Right cardiac atrium (tissue), 5 donors: Measurements from ENCODE around the gene COL7A1. TPM values are rescaled to one million over a fixed set of nuclear protein-coding genes. Genes with fewer than 3 reads are reported as not detected.
A peak's percentile ranks its signal among the peaks of the same experiment; 100 is the strongest.

Source experiments
- ATAC-seq, 2 donors: fragments of 200-7000 bp; cut with Tn5 transposase; one replicate each; pipeline versions ENCODE4 v1.8.0 to v1.9.1; 2020; ENCODE audit warnings: moderate library complexity in 2 of 2, mild to moderate bottlenecking in 1 of 2
- DNase-seq, 3 donors: peaks; one replicate each; pipeline ENCODE4 v3.0.0-alpha.2; 2020
- H3K27ac ChIP-seq: one replicate; pipeline ENCODE4 v1.5.1; 2013; ENCODE audit warnings: mild to moderate bottlenecking, low read length, control low read depth, moderate library complexity
- H3K27me3 ChIP-seq: one replicate; pipeline ENCODE4 v1.6.1; 2013; ENCODE audit not compliant: control insufficient read depth, insufficient read depth
- H3K4me1 ChIP-seq: one replicate; pipeline ENCODE4 v1.6.1; 2013; ENCODE audit warnings: low read length; ENCODE audit not compliant: control insufficient read depth, insufficient read depth
- H3K4me3 ChIP-seq: one replicate; pipeline ENCODE4 v1.5.1; 2013; ENCODE audit warnings: low read length, control low read depth
- H3K9me3 ChIP-seq: one replicate; pipeline ENCODE4 v1.6.1; 2013; ENCODE audit warnings: low read length; ENCODE audit not compliant: control insufficient read depth
- WGBS: extraction: QIAGEN DNeasy Blood & Tissue Kit; methylation state at CpG from one replicate; pipeline ENCODE4 v1.1.7; 2013; 5-methylcytosine and 5-hydroxymethylcytosine counted together
- intact Hi-C, 4 donors: fragments of 100-400 bp; cut with DNase I; formaldehyde crosslinking; loops; one replicate each; pipeline versions ENCODE4 v1.11.0 to v1.14.0; 2022 to 2023
- polyA plus RNA-seq: library from polyadenylated mRNA; stranded (reverse); fragments of 200-250 nt; gene quantifications from one replicate; pipeline ENCODE4 v1.2.3, GENCODE V29; 2013
- total RNA-seq, 4 donors: library from RNA; stranded (reverse); fragmentation: NEBNext Ultra II Directional; extraction: Animal tissue kit (Norgen Biotek cat#: 25700); gene quantifications; one replicate each; pipeline ENCODE4 v1.2.1, GENCODE V29; 2021
- donor health status: healthy with polysubstance abuse.
- donor health status: DM: no; HTN: yes; CAD: no.
- donor health status: DM: no; HTN: no; CAD: no.
- donor health status: DM: no; HTN: yes; CAD: no; lungs with severe emphysema.
- donor health status: DM: yes; HTN: yes; CAD: no.

The COL7A1 gene
- total and polyA plus RNA-seq, 5 donors = 4.8 to 20.4 (median 9.0) TPM

GRCh38 chr3:48617559-48617958, 22.4 kb upstream of the COL7A1 start:
- H3K27ac ChIP-seq = no peak overlapping the region
- intact Hi-C loops = no loop called here
- DNase-seq (peak in 1 of 3 donors; percentile 4), ATAC-seq (no peak)
- peaks cover 2% of the 10 kb centered on the region for H3K9me3 ChIP-seq
- H3K27me3 ChIP-seq = no peaks in the 10 kb centered on the region
- no peak overlapping the region for H3K4me3 ChIP-seq
- 97% methylated on average over 4 of the region's 4 CpGs for WGBS
- no peaks in the 10 kb centered on the region for H3K4me1 ChIP-seq

GRCh38 chr3:48614044-48614443, 18.9 kb upstream of the COL7A1 start:
- intact Hi-C loops = no loop called here
- Histone ChIP-seq H3K9me3 (peaks cover 2% of the 10 kb centered on the region), H3K4me3 (no peak overlapping the region), H3K4me1 (no peaks in the 10 kb centered on the region), H3K27ac (no peak overlapping the region), H3K27me3 (no peaks in the 10 kb centered on the region)
- no peak for DNase-seq
- 63% methylated on average over 3 of the region's 3 CpGs for WGBS
- no peak for ATAC-seq

- Histone ChIP-seq H3K27ac (no peak overlapping the region), H3K4me1 (peaks cover 2% of the 10 kb centered on the region), H3K27me3 (no peaks in the 10 kb centered on the region), H3K9me3 (peaks cover under 1% of the 10 kb centered on the region), H3K4me3 (no peak overlapping the region)
- intact Hi-C loops = no loop called here
- DNase-seq (no peak), ATAC-seq (no peak)
- WGBS = 46% methylated on average over 1 of the region's 1 CpG
Observed at GRCh38 chr3:48612309-48612708, 17.2 kb upstream of the COL7A1 start.

- peak within 1 kb of the TSS; percentile 75 for H3K27ac ChIP-seq
- peaks cover 2% of the 10 kb centered on the region for H3K4me1 ChIP-seq
- peak; percentile 93 to 97 (median 97) for DNase-seq
- H3K4me3 ChIP-seq = peak within 1 kb of the TSS; percentile 55
- peak; percentile 99 for ATAC-seq
- intact Hi-C loops = no loop called here
- H3K9me3 ChIP-seq = no peaks in the 10 kb centered on the region
- 1% methylated on average over 86 of the region's 86 CpGs for WGBS
- H3K27me3 ChIP-seq = no peaks in the 10 kb centered on the region
Observed at GRCh38 chr3:48609088-48610005, 14.2 kb upstream of the COL7A1 start, which contains the start of gene UQCRC1. UQCRC1 (minus strand) TSS chr3:48609646; CDS start chr3:48609620, 26 bp downstream.

GRCh38 chr3:48607519-48607918, 12.4 kb upstream of the COL7A1 start:
- no peaks in the 10 kb centered on the region for H3K9me3 ChIP-seq
- peaks cover 2% of the 10 kb centered on the region for H3K4me1 ChIP-seq
- 93% methylated on average over 5 of the region's 5 CpGs for WGBS
- H3K4me3 ChIP-seq = no peak overlapping the region
- intact Hi-C loops = no loop called here
- no peaks in the 10 kb centered on the region for H3K27me3 ChIP-seq
- no peak for ATAC-seq
- H3K27ac ChIP-seq = no peak overlapping the region
- peak in 1 of 3 donors; percentile 5 for DNase-seq

GRCh38 chr3:48601622-48601994, 6.5 kb upstream of the COL7A1 start:
- no peaks in the 10 kb centered on the region for H3K27me3 ChIP-seq
- ATAC-seq (peak in 1 of 2 donors; percentile 4), DNase-seq (peak; percentile 52 to 86 (median 82))
- H3K27ac ChIP-seq = peak overlapping the region; percentile 63
- H3K9me3 ChIP-seq = no peaks in the 10 kb centered on the region
- WGBS = 41% methylated on average over 2 of the region's 2 CpGs
- no peak overlapping the region for H3K4me3 ChIP-seq
- peaks cover 19% of the 10 kb centered on the region for H3K4me1 ChIP-seq
- intact Hi-C loops = no loop called here

- H3K4me1 ChIP-seq = peaks cover 22% of the 10 kb centered on the region
- DNase-seq = peak in 2 of 3 donors; percentile 30
- no peaks in the 10 kb centered on the region for H3K27me3 ChIP-seq
- no peak for ATAC-seq
- H3K4me3 ChIP-seq = no peak overlapping the region
- no peaks in the 10 kb centered on the region for H3K9me3 ChIP-seq
- H3K27ac ChIP-seq = peak overlapping the region; percentile 63
- intact Hi-C loops = no loop called here
- 94% methylated on average over 19 of the region's 19 CpGs for WGBS
Observed at GRCh38 chr3:48600711-48601621, 5.8 kb upstream of the COL7A1 start.

- intact Hi-C loops = no loop called here
- 93% methylated on average over 12 of the region's 12 CpGs for WGBS
- Histone ChIP-seq H3K4me3 (no peak overlapping the region), H3K27ac (peak overlapping the region; percentile 89), H3K9me3 (no peaks in the 10 kb centered on the region), H3K27me3 (no peaks in the 10 kb centered on the region), H3K4me1 (peaks cover 25% of the 10 kb centered on the region)
- DNase-seq (peak in 2 of 3 donors; percentile 39 to 55), ATAC-seq (no peak)
Observed at GRCh38 chr3:48599509-48600285, 4.6 kb upstream of the COL7A1 start.

- ATAC-seq (no peak), DNase-seq (peak in 2 of 3 donors; percentile 43 to 50)
- Histone ChIP-seq H3K4me1 (peaks cover 25% of the 10 kb centered on the region), H3K27me3 (no peaks in the 10 kb centered on the region), H3K27ac (peak overlapping the region; percentile 89), H3K4me3 (no peak overlapping the region), H3K9me3 (no peaks in the 10 kb centered on the region)
- 74% methylated on average over 11 of the region's 11 CpGs for WGBS
- intact Hi-C loops = no loop called here
Observed at GRCh38 chr3:48599077-48599501, 4.0 kb upstream of the COL7A1 start.

- Histone ChIP-seq H3K4me1 (peaks cover 25% of the 10 kb centered on the region), H3K27me3 (no peaks in the 10 kb centered on the region), H3K27ac (peak overlapping the region; percentile 94), H3K4me3 (no peak overlapping the region), H3K9me3 (no peaks in the 10 kb centered on the region)
- DNase-seq (peak; percentile 47 to 79 (median 78)), ATAC-seq (peak; percentile 53 to 73)
- 35% methylated on average over 5 of the region's 5 CpGs for WGBS
- intact Hi-C loops = no loop called here
Observed at GRCh38 chr3:48598323-48599076, 3.4 kb upstream of the COL7A1 start.
